NCI-H1417 (cell line): Measurements from ENCODE around the gene MSN.
"Not testable (repeated sequence)": the region's sequence is repeated elsewhere in the genome, so short reads cannot be mapped to it uniquely, and the experiment has no call there.

Experiments used
- DNase-seq, 3 experiments: peaks; one replicate each; lab custom pipeline; 2025; lab: John Stamatoyannopoulos, UW

MSN gene

DNA sequence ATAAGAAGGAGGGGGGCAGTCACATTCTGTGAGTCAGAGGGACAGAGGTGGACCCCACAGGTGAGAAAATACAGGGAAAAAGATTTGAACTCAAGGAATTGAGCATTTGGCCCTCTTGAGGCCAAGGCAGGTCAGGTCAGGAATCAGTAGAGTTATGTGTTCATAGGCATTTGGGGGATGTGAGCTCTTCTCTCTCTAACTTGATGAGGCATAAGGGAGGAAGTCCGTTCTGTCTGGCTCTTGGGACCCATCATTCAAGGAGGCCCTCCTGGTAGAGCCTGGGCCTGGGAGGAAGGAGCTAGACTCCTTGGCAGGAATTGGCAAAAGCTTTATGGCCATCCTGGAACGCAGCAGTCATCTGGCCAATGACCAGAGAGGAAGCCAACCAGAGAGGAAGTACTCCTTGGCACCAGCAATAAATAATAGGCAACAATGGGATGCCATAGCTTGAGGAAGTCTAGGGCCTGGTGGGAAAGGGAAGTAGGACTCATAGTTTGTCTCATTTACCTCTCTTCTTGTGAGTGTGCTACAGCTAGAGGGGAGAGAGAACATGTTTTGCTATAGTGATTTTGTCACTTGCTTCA, 53.0 kb downstream of the MSN start:
- no peak for DNase-seq

GRCh38 chrX:65723706-65724105, 56.3 kb downstream of the MSN start:
- DNase-seq, result no peak

DNA sequence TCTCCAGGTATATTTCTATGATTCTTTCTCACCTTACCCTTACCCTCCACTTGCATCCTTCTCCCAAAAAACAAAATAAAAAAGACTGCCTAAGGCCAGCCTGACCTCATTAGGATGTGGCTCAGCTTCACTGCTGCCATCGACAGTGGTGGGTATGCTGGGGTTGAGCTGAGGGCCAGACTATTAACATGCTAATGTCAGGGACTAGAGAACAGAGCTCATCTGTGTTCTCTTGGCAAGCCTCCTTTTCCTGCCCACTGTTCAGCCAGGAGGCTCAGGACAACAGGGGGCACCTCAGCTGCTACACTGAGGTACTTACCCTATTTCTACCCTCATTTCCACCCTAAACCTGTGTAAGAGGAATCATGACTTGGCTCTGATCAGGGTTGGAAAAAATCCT, 59.3 kb downstream of the MSN start:
- no peak for DNase-seq

DNA sequence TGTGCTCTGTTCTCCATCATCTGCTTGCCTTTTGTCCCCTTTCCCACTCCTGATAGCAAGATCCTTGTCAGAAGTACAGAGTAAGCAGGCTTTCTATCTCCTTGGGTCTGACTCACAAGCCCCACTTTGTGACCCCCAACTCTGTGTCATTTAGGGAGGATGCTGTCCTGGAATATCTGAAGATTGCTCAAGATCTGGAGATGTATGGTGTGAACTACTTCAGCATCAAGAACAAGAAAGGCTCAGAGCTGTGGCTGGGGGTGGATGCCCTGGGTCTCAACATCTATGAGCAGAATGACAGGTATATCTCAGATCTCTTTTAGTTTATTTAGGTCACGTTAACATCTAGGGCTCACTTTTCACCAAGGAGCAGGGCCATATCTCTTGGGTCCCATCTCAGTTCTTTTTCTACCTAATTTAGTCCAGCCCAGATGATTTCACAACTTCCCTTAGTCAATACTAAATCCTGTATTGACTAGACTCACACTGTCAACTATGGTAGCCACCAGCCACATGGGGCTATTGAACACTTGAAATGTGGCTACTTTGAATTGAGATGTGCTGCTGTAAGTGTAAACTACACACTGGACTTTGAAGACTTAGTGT, 64.3 kb downstream of the MSN start:
- no peak for DNase-seq

DNA sequence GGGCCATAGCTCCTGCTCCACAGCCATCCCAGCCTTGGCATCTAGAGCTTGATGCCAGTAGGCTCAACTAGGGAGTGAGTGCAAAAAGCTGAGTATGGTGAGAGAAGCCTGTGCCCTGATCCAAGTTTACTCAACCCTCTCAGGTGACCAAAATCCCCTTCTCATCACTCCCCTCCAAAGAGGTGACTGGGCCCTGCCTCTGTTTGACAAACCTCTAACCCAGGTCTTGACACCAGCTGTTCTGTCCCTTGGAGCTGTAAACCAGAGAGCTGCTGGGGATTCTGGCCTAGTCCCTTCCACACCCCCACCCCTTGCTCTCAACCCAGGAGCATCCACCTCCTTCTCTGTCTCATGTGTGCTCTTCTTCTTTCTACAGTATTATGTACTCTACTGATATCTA, 73.5 kb downstream of the MSN start:
- DNase-seq, result peak in 1 of 3 experiments; percentile 24

- no peak for DNase-seq
These were observed 74.4 kb downstream of the MSN start for GRCh38 chrX:65741823-65742222.

DNA sequence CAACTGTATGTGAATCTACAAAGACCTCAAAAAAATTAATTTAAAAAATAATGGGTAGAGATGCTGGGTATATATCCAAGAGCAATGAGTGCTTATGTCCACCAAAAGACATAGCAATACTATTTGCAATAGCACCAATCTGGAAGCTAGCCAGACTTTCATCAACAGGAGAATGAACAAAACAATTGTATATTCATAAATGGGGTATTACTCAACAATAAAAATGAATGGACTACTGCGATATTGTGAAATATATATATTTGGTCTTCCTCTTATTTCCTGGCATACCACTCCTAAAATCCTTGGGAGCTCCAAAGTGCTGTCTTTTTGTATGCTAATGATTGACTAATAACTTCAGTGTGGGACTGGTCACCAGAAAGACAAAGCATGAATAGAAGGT, 77.5 kb downstream of the MSN start:
- DNase-seq, result no peak

GRCh38 chrX:65745427-65745826, 78.0 kb downstream of the MSN start:
- no peak for DNase-seq

GRCh38 chrX:65745992-65746391, 78.5 kb downstream of the MSN start:
- DNase-seq, result no peak

DNA sequence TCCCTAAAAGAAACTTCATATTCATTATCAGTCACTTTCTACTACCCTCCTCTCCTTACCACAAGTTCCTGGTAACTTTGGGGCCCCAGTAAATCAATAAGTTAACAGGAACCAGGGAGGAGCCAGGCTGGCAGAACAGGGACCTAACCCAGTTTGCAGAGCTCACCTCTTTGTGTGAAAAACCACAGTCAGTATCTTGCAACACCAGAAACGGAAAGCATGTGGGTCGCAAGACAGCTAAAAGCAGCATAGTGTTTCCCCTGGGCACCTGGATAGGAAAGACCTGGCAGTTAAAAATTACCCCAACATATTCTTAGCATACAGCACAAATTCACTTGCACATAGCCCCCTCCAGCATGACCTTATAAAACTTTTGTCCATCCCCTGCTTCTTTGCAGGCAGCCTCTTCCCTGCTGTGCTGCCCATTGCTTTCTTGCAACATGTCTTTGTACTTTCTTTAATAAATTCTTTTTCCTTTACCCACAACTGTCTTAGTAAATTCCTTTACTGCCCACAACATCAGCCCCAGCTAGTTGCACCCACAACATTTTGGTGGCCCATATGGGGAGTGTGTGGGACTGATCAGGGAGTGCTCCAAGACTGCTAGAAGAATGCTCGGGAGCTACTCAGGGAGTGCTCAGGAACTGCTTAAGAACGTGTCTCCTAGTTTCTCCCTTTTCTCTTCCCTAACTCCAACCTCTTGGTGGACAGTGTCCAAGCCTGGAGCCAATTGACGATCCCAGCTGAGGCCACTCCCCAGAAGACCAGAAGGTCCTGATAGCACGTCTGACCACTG, 83.4 kb downstream of the MSN start:
- no peak for DNase-seq

DNA sequence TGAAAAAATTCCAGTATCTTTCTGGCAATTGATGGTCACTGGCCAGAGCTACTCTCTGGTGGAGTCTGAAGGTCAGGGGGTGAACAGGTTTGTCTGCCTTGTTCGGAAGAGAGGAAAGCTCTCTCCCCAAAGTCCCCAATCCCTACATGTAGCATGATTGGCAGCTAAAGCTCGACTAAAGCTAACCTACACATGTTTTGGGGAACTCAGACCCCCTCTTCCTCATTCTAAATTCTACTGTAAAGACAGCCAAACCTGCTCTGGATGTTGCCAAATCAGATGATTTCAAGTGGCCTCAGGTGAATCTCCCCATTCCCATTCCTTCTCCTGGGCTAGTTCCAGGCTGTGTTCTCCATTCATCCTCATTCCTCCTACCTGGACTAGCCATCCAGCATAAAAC, 84.1 kb downstream of the MSN start:
- no peak for DNase-seq

DNA sequence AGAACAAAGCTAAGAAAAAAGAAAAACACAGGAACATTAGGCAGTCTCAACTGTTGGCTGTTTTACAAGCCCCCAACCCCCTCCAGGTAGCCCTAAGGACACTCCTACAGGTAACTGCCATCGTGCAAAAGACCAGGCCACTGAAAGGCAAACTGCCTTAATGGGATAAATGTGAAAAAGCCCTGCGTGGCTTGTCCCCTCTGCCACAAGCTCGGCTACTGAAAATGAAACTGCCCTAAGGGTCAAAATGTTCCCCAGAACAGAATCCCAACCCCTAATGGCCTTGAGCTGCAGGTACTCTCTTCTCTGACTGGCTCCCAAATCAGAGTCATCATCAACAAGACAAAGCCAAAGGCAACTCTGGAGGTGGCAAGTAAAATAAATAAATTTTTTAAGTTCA, 84.8 kb downstream of the MSN start:
- no peak for DNase-seq

- no peak for DNase-seq
These were observed 88.3 kb downstream of the MSN start for GRCh38 chrX:65755786-65756185.

GRCh38 chrX:65757943-65758342, 90.5 kb downstream of the MSN start:
- DNase-seq, result no peak

DNA sequence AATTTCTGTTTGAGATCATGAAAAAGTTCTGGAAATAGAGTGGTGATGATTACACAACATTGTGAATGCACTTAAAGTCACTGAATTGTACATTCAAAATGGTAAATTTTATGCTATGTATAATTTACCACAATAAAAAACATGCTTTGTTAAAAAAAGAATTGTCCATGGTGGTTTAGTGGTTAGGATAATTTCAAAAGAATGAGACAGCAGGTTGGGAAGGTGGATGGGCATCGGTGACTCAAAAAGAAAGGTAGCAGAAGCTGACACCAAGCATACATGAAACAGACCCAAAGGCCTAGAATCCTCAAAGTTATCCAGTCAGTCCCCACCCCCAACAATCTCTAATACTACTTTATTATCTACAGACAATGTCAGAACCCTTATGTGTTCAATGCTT, 91.1 kb downstream of the MSN start:
- DNase-seq, result no peak

DNA sequence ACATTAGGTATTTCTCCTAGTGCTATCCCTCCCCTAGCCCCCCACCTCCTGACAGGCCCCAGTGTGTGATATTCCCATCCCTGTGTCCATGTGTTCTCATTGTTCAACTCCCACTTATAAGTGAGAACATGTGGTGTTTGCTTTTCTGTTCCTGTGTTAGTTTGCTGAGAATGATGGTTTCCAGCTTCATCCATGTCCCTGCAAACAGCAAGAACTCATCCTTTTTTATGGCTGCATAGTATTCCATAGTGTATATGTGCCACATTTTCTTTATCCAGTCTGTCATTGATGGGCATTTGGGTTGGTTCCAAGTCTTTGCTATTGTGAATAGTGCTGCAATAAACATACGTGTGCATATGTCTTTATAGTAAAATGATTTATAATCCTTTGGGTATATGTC, 92.1 kb downstream of the MSN start:
- DNase-seq, result not testable (repeated sequence)

GRCh38 chrX:65769564-65770292, 102.3 kb downstream of the MSN start:
- no peak for DNase-seq

DNA sequence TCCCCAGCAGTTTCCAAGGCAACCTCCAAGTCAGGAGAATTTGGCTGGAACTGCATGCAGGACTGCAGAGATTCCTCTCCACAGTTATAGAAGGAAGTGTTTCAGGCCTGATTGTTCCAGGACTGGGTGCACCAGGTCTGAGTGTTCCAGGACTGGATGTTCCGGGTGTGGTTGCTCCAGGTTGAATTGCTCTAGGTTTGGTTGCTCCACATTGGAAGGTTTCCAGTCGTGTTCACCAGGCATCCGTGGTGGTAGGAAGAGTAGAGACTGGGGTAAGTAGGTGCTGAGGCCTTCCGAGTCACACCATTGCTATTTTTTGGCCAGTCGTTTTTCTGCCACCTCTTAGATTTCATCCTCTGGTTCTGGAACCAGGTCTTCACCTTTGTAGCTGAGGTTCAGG, 105.4 kb downstream of the MSN start:
- no peak for DNase-seq

DNA sequence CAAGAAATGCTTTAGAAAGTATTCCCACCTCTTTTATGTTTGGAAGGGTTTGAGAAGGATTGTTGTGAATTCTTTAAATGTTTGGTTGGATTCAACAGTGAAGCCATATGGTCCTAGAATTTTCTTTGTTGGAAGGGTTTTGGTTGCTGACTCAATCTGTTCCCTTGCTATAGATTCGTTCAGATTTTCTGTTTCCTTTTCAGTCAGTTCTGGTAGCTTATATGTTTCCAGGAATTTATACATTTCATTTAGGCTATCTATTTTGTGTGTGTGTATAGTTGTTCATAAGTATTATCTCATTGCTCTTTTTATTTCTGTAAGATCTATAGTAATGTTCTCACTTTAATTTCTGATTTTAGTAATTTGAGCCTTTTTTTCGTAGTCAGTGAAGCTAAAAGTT, 114.4 kb downstream of the MSN start:
- no peak for DNase-seq

- no peak for DNase-seq
These were observed 116.3 kb downstream of the MSN start for GRCh38 chrX:65783746-65784145.
